Embryonic facial prominence (tissue), 1 donor: ENCODE measurements around the gene MMP17.
A peak's percentile ranks its signal among the peaks of the same experiment; 100 is the strongest.

Experiments
- DNase-seq: peaks from one replicate; pipeline ENCODE4 v3.0.0-alpha.2; 2016; ENCODE audit errors: extremely low spot score

The MMP17 gene

GRCh38 chr12:131829791-131830334, 1.7 kb downstream of the MMP17 start:
- DNase-seq: no peak

DNA sequence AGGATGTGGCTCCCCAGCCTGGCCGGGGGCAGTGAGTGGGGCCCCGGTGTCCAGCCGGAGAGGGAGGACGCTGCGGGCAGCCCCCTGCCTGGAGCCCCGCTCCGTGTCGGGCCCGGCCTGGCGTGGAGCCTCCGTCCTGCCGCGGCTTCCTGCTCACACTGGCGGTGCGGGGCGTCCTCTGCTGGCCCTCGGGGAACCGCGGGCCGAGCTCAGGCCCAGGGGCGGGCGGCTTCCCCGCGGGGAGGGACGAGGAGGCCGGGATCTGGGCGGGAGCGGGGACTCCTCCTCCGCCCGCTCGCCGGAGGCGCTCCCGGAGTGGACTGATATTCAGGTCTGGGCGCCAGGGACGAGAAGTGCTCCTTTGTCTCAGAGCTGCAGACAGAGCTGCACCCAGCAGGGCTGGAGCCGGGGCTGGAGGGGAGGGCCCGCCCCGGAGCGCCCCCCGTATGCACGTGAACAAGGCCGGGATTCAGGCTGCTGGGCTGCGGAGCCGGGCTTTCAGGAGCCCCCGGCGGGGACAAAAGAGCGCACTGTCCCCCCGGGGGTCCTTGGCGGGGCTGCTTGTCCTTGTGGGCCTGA, 2.2 kb downstream of the MMP17 start:
- DNase-seq: peak; percentile 49

DNA sequence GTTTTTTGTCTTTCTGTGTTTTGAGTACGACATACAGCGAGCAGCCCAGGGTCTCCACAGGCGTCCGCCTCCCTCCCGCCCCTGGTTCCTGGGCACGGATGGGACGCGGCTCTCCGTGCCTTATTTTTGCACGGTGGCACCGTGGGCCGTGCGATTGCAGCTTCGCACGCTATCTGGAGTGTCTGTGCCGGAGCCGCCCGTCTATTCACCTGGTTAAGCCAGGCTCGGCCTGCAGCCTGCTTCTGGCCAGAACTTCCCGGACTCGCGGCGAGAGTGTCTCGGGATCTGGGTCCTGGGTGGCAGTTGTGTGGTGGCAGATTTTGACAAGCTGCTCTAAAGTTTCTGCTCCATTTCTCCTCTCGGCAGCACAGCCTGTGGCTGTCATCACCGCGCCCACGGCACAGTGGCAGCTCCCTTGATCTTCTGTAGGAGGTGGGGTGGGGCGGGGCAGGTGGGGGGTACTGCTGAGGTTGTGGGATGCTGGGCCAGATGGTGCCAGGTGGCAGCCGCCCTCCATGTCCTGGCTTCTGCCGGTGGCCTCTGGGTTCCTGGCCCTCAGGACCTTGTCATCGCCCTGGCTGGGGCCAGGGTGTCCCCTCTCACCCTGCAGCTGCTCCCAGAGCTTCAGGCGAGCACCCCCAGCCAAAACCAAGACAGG, 2.9 kb downstream of the MMP17 start:
- DNase-seq: no peak

DNA sequence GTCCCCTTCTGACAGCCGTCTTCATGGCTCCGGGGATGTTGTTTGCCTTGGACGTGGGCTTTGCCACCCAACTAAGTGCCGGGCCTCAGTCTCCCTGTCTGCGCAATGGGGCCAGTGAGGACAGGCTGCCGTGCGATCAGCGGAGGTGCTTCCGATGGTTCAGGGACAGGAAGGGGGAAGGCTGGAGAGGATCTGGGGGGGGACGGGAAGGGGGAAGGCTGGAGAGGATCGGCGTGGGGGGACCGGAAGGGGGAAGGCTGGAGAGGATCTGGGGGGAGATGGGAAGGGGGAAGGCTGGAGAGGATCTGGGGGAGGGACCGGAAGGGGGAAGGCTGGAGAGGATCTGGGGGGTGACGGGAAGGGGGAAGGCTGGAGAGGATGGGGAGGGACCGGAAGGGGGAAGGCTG, 3.4 kb downstream of the MMP17 start:
- DNase-seq: no peak

GRCh38 chr12:131832321-131833231, 4.4 kb downstream of the MMP17 start:
- no peak for DNase-seq

DNA sequence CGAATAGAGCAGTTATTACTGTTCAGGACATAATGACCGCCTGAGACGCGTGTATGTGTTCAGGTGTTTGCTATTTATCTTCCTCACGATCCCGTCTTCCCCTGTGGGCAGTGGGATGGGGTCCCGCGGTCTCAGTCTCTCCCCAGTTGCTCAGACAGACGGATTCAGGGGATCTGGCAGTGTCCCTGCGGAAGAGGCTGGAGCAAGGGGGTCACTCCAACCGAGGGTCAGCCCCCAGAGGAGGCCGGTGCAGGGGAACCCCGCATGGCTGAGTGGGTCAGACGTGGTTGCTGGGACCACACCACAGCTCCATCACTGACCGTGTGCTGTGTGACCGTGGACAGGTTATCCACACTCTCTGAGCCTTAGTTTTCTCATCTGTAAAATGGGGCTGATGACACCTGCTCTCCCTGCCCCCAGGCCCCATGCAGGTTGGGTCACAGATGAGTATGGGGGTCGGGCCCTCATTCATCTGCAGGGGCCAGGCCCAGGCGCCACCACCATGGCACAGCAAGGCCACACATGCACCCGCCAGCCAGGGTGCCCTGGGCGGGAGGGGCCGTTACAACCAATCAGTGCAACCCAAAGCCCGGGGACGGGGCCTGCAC, 5.2 kb downstream of the MMP17 start:
- DNase-seq: no peak

- no peak for DNase-seq
These were observed 5.9 kb downstream of the MMP17 start for GRCh38 chr12:131833896-131834641.

- DNase-seq: no peak
These were observed 6.8 kb downstream of the MMP17 start for GRCh38 chr12:131834798-131835615.

- DNase-seq: no peak
These were observed 7.5 kb downstream of the MMP17 start for GRCh38 chr12:131835616-131836171.

- DNase-seq: no peak
These were observed 8.0 kb downstream of the MMP17 start for GRCh38 chr12:131836193-131836592.

DNA sequence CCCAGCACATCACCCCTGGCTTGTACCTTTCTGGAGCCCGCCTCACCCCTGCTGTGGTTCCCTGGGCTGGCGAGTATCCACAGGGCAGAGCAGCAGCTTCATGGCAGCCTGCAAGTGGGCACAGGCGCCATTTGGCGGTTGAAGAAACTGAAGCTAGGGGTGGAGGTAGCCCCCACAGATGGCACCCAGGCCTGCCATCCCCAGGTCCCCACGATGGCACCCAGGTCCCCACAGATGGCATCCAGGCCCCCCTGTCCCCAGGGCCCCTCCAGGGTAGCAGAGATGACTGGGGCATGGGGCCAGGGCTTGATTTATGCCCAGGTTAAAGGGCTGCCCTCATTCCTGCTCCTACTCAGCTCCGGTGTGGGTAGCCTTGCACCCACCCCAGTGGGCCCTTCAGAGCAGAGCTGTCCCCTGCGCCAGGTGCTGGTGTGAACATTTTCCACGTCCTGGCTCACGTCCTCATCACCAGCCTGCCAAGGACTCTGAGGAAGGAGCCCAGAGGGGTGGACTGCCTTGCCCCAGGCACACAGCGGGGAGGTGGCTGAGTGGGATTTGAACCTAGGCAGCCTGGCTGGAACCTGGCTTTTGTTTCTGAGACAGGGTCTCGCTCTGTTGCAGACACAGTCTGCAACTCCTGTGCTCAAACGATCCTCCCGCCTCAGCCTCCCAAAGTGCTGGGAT, 8.7 kb downstream of the MMP17 start:
- no peak for DNase-seq

GRCh38 chr12:131840643-131841416, 12.6 kb downstream of the MMP17 start:
- DNase-seq: no peak

- DNase-seq: no peak
These were observed 13.4 kb downstream of the MMP17 start for GRCh38 chr12:131841547-131841946.

DNA sequence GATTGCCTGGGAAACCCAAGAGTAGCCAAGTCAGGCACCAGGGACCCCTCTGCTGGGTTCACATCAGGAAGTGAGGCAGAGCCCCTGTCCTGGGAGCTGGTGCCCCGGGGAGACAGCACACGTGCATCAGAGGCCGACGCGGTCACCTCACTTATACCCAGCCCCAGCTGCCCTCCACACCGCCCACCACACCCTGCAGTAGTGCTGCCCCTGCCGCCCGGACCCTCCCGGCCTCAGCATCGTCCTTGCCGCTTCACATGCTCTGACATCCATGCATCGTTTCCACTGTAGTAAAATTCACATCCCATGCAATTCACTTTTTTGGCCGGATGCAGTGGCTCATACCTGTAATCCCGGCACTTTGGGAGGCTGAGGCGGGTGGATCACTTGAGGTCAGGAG, 14.0 kb downstream of the MMP17 start:
- no peak for DNase-seq

GRCh38 chr12:131843527-131843926, 15.3 kb downstream of the MMP17 start:
- DNase-seq: no peak

DNA sequence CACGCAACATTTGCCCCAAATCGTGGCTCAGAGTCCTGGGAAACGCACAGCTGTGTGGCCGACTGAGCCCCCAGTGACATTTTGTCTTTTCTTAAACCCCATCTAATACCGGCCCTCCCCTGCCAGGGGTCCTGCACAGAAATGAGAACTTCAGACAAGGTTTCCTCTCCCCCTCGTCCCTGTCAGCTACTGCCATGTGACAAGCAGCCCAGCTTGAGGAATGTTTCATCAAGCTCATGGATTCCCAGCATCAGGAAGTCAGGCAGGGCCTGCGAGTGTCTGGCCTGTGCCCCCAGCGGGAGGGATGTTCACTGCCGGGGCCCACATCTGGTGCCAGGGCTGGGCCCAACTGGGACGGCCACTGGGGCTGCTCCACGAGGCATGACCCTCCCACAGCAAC, 15.9 kb downstream of the MMP17 start:
- no peak for DNase-seq

- DNase-seq: no peak
These were observed 16.5 kb downstream of the MMP17 start for GRCh38 chr12:131844656-131845055.

- no peak for DNase-seq
These were observed 16.9 kb downstream of the MMP17 start for GRCh38 chr12:131845121-131845520.

DNA sequence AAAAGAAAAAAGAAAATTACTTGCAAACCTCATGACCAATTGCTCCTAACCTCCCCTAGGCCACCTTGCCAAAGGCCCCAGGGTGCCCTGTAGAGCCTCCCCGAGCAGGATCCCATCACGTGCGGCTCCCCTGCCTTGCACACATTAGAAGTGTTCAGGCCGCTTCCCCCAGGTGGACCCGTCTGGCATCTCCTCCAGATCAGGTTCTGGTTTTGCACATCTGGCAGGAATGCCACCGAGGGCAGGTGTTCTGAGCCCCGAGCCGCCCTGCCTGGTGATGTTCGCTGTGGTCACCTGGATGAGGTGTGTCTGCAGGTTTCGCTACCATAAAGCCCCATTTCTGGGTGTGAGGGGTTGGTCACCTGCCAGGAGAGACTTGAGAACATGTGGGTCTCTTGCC, 19.3 kb downstream of the MMP17 start:
- DNase-seq: no peak
